Liver (tissue), 9 donors: Measurements from ENCODE around the gene GNAS-AS1. TPM values are rescaled to one million over a fixed set of nuclear protein-coding genes. Genes with fewer than 3 reads are reported as not detected.

ENCODE experiments used
- DNase-seq: peaks from one replicate; pipeline ENCODE4 v3.0.0-alpha.2; 2017; ENCODE audit warnings: low spot score
- H3K27ac ChIP-seq, 2 donors: one replicate each; pipeline ENCODE4 v1.7.0; 2013; ENCODE audit warnings: inconsistent platforms in 2 of 2, low read length in 2 of 2, control low read depth in 1 of 2, low read depth in 1 of 2, mild to moderate bottlenecking in 1 of 2
- H3K27me3 ChIP-seq, 4 donors: one replicate each; pipeline versions ENCODE4 v1.6.1 to v1.7.0; 2013; ENCODE audit warnings: low read length in 3 of 4, inconsistent platforms in 1 of 4, mild to moderate bottlenecking in 1 of 4, moderate library complexity in 1 of 4; ENCODE audit not compliant: control insufficient read depth in 4 of 4, insufficient read depth in 4 of 4
- H3K36me3 ChIP-seq, 4 donors: one replicate each; pipeline versions ENCODE4 v1.6.1 to v1.7.0; 2013; ENCODE audit warnings: low read length in 3 of 4, mild to moderate bottlenecking in 3 of 4, low read depth in 1 of 4, moderate library complexity in 1 of 4; ENCODE audit not compliant: control insufficient read depth in 4 of 4, insufficient read depth in 3 of 4
- H3K4me1 ChIP-seq, 4 donors: one replicate each; pipeline versions ENCODE4 v1.6.1 to v1.7.0; 2013; ENCODE audit warnings: low read length in 3 of 4, mild to moderate bottlenecking in 3 of 4, moderate library complexity in 1 of 4; ENCODE audit not compliant: control insufficient read depth in 4 of 4, insufficient read depth in 4 of 4
- H3K4me3 ChIP-seq, 3 donors: one replicate each; pipeline versions ENCODE4 v1.6.1 to v1.7.0; 2013; ENCODE audit warnings: low read length in 3 of 3, control low read depth in 1 of 3, low read depth in 1 of 3, mild to moderate bottlenecking in 1 of 3
- H3K9ac ChIP-seq, 2 donors: one replicate each; pipeline ENCODE4 v1.7.0; 2013; ENCODE audit warnings: low read length in 2 of 2, mild to moderate bottlenecking in 2 of 2, moderate library complexity in 2 of 2, control low read depth in 1 of 2, low read depth in 1 of 2
- H3K9me3 ChIP-seq, 4 donors: one replicate each; pipeline versions ENCODE4 v1.6.1 to v1.7.0; 2013; ENCODE audit warnings: low read length in 3 of 4; ENCODE audit not compliant: control insufficient read depth in 4 of 4
- EGR1 ChIP-seq, 2 donors: IDR thresholded peaks; 2 replicates each; pipeline ENCODE4 v1.6.1; 2016 to 2018; ENCODE audit warnings: antibody characterized with exemption in 2 of 2, low read depth in 2 of 2
- FOXA1 ChIP-seq: IDR thresholded peaks from 2 replicates; pipeline ENCODE4 v1.6.1; 2016; ENCODE audit warnings: antibody characterized with exemption
- GABPA ChIP-seq, 2 donors: IDR thresholded peaks in 1 of 2; conservative IDR thresholded peaks in 1 of 2; 2 replicates each; pipeline ENCODE4 v1.6.1; 2016; ENCODE audit warnings: antibody characterized with exemption in 2 of 2, mild to moderate bottlenecking in 1 of 2, moderate library complexity in 1 of 2
- HNF4A ChIP-seq, 2 donors: conservative IDR thresholded peaks; 2 replicates each; pipeline ENCODE4 v1.6.1; 2016; ENCODE audit warnings: antibody characterized with exemption in 2 of 2, mild to moderate bottlenecking in 2 of 2
- HNF4G ChIP-seq: IDR thresholded peaks from 2 replicates; pipeline ENCODE4 v1.6.1; 2016; ENCODE audit warnings: antibody characterized with exemption
- JUND ChIP-seq, 2 donors: IDR thresholded peaks; 2 replicates each; pipeline ENCODE4 v1.6.1; 2016; ENCODE audit warnings: antibody characterized with exemption in 2 of 2
- NR2F2 ChIP-seq: IDR thresholded peaks from 2 replicates; pipeline ENCODE4 v1.6.1; 2016; ENCODE audit warnings: antibody characterized with exemption
- RAD21 ChIP-seq, 2 donors: IDR thresholded peaks; 2 replicates each; pipeline ENCODE4 v1.6.1; 2016; ENCODE audit warnings: antibody characterized with exemption in 2 of 2, mild to moderate bottlenecking in 2 of 2
- SP1 ChIP-seq: IDR thresholded peaks from 2 replicates; pipeline ENCODE4 v1.6.1; 2018; ENCODE audit warnings: antibody characterized with exemption, mild to moderate bottlenecking
- TAF1 ChIP-seq: conservative IDR thresholded peaks from 2 replicates; pipeline ENCODE4 v1.6.1; 2016; ENCODE audit warnings: antibody characterized with exemption, mild to moderate bottlenecking
- WGBS: extraction: QIAGEN DNeasy Blood & Tissue Kit; methylation state at CpG from one replicate; pipeline ENCODE4 v1.1.7; 2013; 5-methylcytosine and 5-hydroxymethylcytosine counted together
- polyA plus RNA-seq, 2 donors: library from polyadenylated mRNA; stranded (reverse) in 1 of 2; unstranded in 1 of 2; fragments of 200-250 nt in 1 of 2; fragments of >200 nt in 1 of 2; fragmentation: Nextera tagmentation in 1 of 2; extraction: Ambion mirVana in 1 of 2; gene quantifications; one replicate each; pipeline versions ENCODE4 v1.2.1 to v1.2.3, GENCODE V29; 2013 to 2015
- total RNA-seq, 2 donors: library from RNA; depleted of rRNA; stranded (reverse); fragments of >200 nt; gene quantifications; one replicate each; pipeline ENCODE4 v1.2.3, GENCODE V29; 2014
- TF ChIP-seq, protein P1 (sequence below): IDR thresholded peaks from 2 replicates; pipeline ENCODE4 v1.6.1; 2016; ENCODE audit warnings: antibody characterized with exemption
- TF ChIP-seq, protein P2 (sequence below): fragments of 150-350 bp; IDR thresholded peaks from 2 replicates; pipeline ENCODE4 v1.5.1; 2017; ENCODE audit warnings: improper control_type of control experiment, low read depth, low read length; ENCODE audit not compliant: missing input control
- TF ChIP-seq, protein P3 (sequence below): IDR thresholded peaks from 2 replicates; pipeline ENCODE4 v1.6.1; 2016; ENCODE audit warnings: antibody characterized with exemption, mild to moderate bottlenecking
- donor health status: healthy.
- donor health status: healthy.
- donor health status: healthy.
- donor health status: healthy.
- donor health status: healthy.

GNAS-AS1 gene
- total and polyA plus RNA-seq, 4 donors = 0.08 to 0.42 (median 0.09) TPM; not detected in 1

DNA sequence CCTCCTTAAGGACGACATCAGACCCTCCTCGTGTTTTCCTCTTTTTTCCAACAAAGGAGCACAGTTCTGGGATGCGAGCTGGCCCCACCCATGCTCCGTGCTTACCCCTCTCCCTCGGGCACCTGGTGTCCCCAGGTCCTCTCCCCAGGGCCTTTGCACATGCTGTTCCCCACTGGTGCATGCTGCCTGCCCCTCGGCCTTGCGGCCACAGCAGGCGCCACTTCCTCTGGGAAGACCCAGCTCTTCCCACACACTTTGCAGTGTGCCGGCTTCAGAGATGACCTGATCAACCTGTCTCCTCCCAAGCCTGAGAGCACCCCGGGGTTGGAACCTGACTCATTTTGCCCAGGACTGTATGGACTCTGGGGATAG lies 39.8 kb downstream of the GNAS-AS1 start:
- DNase-seq = no peak
- TF ChIP-seq FOXA1 = no peak
- TF ChIP-seq HNF4A (conservative IDR thresholded peaks at IDR 0.05) = no peak
- TF ChIP-seq TAF1 = no peak
- no peak for TF ChIP-seq JUND (IDR thresholded peaks at IDR 0.05)
- no peak for TF ChIP-seq RAD21 (IDR thresholded peaks at IDR 0.05)
- TF ChIP-seq, protein P1, sequence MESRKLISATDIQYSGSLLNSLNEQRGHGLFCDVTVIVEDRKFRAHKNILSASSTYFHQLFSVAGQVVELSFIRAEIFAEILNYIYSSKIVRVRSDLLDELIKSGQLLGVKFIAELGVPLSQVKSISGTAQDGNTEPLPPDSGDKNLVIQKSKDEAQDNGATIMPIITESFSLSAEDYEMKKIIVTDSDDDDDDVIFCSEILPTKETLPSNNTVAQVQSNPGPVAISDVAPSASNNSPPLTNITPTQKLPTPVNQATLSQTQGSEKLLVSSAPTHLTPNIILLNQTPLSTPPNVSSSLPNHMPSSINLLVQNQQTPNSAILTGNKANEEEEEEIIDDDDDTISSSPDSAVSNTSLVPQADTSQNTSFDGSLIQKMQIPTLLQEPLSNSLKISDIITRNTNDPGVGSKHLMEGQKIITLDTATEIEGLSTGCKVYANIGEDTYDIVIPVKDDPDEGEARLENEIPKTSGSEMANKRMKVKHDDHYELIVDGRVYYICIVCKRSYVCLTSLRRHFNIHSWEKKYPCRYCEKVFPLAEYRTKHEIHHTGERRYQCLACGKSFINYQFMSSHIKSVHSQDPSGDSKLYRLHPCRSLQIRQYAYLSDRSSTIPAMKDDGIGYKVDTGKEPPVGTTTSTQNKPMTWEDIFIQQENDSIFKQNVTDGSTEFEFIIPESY = no peak
- no peak for TF ChIP-seq GABPA (IDR thresholded peaks at IDR 0.05 in 1 of 2, conservative IDR thresholded peaks at IDR 0.05 in 1 of 2)
- TF ChIP-seq, protein P2, sequence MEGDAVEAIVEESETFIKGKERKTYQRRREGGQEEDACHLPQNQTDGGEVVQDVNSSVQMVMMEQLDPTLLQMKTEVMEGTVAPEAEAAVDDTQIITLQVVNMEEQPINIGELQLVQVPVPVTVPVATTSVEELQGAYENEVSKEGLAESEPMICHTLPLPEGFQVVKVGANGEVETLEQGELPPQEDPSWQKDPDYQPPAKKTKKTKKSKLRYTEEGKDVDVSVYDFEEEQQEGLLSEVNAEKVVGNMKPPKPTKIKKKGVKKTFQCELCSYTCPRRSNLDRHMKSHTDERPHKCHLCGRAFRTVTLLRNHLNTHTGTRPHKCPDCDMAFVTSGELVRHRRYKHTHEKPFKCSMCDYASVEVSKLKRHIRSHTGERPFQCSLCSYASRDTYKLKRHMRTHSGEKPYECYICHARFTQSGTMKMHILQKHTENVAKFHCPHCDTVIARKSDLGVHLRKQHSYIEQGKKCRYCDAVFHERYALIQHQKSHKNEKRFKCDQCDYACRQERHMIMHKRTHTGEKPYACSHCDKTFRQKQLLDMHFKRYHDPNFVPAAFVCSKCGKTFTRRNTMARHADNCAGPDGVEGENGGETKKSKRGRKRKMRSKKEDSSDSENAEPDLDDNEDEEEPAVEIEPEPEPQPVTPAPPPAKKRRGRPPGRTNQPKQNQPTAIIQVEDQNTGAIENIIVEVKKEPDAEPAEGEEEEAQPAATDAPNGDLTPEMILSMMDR = no peak
- H3K9me3 ChIP-seq = no peaks in the 10 kb centered on the region

DNA sequence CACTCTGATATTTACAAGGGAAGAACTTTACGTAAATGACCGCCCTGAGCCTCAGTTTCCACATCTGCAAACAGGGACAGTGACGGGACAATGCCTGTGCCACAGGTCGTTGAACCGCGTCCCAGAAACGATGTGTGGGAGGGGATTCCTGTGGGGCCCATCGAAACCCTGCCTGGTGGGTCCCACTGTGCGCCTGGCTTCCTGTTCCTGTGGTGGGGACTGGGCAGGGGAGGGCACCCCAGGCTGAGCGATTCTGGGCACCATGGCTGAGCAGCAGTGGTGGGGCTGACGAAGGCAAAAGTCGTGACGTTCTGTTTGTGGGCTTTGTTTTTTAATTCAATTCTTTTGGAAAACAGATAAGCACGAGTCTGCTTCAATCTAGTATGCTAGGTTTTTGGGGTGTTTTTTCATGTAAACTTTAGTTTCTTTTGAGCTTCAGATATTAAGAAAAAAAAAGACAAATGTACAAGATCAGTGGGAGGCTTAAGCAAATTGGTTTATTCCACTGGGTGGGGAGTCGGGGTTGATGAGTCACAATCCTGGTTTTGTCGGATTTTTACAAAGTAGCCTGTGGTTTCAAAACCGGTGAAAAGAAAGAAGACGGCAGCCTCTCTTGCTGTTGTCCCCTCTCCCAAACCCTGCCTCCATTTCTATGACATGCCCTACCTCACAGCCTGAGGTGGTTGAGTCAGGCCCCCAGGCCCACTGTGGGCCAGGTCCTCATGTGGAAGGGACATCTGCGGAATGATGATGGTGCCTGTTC lies 40.4 kb downstream of the GNAS-AS1 start:
- H3K9me3 ChIP-seq = no peaks in the 10 kb centered on the region
- 81% methylated on average over 19 of the region's 19 CpGs for WGBS
- no peak for TF ChIP-seq FOXA1
- no peak overlapping the region for H3K4me3 ChIP-seq
- H3K9ac ChIP-seq = no peak overlapping the region
- no peaks in the 10 kb centered on the region for H3K4me1 ChIP-seq
- no peak for DNase-seq
- H3K27ac ChIP-seq = no peak overlapping the region
- no peaks in the 10 kb centered on the region for H3K36me3 ChIP-seq
- H3K27me3 ChIP-seq = no peaks in the 10 kb centered on the region

More for the DNA sequence above, 39.8 kb downstream of the GNAS-AS1 start:
- Histone ChIP-seq H3K4me1 (no peaks in the 10 kb centered on the region), H3K36me3 (no peaks in the 10 kb centered on the region), H3K4me3 (no peak overlapping the region), H3K27ac (no peak overlapping the region), H3K27me3 (no peaks in the 10 kb centered on the region), H3K9ac (no peak overlapping the region)
- WGBS = 83% methylated on average over 10 of the region's 10 CpGs

DNA sequence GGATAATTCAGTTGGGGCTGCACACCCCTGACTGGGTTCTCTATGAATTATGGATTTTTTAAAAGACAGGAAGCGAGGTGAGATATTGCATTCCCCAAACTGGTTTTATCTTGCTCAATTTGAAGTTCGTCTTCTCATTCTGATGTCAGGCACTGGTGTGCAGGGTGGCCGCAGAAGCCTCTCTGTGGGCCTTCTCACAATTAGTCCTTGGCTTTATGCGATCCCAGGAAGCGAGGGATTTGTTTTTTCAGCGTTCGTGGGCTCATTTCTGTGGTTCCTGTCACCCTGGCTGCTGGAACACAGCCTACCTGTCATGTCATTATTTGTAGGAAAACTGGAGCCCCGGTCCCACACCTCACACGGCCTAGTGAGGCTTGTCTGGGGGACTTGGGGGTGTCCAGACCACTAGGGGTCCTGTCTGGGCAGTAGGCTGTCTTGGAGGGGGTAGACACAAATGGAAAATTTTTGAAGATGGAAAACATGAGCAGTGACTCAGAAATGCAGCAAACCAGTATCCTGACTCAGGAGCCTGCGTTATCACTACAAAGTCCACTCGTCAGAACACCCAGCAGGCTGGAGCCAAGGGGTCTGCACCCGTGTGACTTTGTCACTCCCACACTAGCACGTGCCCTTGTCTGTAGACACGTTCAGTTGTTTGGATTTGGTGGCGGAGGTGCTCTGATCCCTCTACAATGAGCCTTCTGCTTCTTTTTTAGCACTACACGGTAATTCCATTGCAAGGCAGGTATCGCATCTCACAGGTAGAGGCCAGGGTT lies 42.2 kb downstream of the GNAS-AS1 start:
- Histone ChIP-seq H3K27me3 (peaks cover 0 to 4% (median 0%) of the 10 kb centered on the region in 4 donors), H3K27ac (no peak overlapping the region), H3K36me3 (no peaks in the 10 kb centered on the region), H3K9ac (no peak overlapping the region), H3K9me3 (no peaks in the 10 kb centered on the region), H3K4me3 (no peak overlapping the region), H3K4me1 (no peaks in the 10 kb centered on the region)
- no peak for DNase-seq
- 64% methylated on average over 17 of the region's 17 CpGs for WGBS
- TF ChIP-seq NR2F2 (no peak), HNF4G (no peak), GABPA (IDR thresholded peaks at IDR 0.05 in 1 of 2, conservative IDR thresholded peaks at IDR 0.05 in 1 of 2) (no peak), JUND (IDR thresholded peaks at IDR 0.05) (no peak), EGR1 (IDR thresholded peaks at IDR 0.05; ENCODE audit: low read depth in 2 of 2) (no peak), HNF4A (conservative IDR thresholded peaks at IDR 0.05) (no peak), RAD21 (IDR thresholded peaks at IDR 0.05) (no peak), SP1 (no peak), TAF1 (no peak)
- TF ChIP-seq, protein P3, sequence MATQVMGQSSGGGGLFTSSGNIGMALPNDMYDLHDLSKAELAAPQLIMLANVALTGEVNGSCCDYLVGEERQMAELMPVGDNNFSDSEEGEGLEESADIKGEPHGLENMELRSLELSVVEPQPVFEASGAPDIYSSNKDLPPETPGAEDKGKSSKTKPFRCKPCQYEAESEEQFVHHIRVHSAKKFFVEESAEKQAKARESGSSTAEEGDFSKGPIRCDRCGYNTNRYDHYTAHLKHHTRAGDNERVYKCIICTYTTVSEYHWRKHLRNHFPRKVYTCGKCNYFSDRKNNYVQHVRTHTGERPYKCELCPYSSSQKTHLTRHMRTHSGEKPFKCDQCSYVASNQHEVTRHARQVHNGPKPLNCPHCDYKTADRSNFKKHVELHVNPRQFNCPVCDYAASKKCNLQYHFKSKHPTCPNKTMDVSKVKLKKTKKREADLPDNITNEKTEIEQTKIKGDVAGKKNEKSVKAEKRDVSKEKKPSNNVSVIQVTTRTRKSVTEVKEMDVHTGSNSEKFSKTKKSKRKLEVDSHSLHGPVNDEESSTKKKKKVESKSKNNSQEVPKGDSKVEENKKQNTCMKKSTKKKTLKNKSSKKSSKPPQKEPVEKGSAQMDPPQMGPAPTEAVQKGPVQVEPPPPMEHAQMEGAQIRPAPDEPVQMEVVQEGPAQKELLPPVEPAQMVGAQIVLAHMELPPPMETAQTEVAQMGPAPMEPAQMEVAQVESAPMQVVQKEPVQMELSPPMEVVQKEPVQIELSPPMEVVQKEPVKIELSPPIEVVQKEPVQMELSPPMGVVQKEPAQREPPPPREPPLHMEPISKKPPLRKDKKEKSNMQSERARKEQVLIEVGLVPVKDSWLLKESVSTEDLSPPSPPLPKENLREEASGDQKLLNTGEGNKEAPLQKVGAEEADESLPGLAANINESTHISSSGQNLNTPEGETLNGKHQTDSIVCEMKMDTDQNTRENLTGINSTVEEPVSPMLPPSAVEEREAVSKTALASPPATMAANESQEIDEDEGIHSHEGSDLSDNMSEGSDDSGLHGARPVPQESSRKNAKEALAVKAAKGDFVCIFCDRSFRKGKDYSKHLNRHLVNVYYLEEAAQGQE = no peak
- TF ChIP-seq, protein P1 = no peak
